Activated naive CD4-positive, alpha-beta T cell treated with Interleukin-2 at 50 U/mL for 16 hours (primary cell): ENCODE measurements around the gene DNAJB1.
A peak's percentile ranks its signal among the peaks of the same experiment; 100 is the strongest.

ENCODE experiments used
- DNase-seq: peaks from one replicate; pipeline ENCODE4 v3.0.0-alpha.2; 2020

The DNAJB1 gene

GRCh38 chr19:14472202-14472938, 45.8 kb downstream of the DNAJB1 start:
- peak; percentile 88 for DNase-seq

DNA sequence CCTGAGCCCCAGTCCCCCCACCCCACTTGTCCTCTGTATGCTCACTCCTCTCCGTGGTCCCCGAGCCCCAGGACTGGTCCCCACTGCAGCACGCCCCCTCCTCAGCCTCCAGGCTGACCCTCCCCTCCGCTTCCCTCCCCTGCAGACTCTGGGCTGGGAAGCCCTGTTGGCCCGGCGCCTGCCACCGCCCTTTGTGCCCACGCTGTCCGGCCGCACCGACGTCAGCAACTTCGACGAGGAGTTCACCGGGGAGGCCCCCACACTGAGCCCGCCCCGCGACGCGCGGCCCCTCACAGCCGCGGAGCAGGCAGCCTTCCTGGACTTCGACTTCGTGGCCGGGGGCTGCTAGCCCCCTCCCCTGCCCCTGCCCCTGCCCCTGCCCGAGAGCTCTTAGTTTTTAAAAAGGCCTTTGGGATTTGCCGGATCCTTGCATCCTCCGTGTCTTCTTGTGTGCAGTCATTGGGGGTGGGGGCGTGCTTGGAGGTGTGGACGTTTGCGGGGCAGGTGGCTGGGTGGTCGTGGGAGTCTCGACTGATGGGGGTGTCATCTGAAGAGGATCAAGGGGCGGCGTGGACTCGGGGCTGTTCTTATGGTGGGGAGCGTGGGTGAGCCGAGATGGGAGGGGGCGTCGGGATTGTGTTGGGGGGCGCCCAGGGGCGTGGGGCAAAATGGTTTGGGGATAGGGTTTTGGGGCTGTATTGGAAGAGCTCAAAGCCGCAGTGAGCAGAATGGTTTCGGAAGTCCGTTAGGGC, 46.6 kb downstream of the DNAJB1 start:
- no peak for DNase-seq

DNA sequence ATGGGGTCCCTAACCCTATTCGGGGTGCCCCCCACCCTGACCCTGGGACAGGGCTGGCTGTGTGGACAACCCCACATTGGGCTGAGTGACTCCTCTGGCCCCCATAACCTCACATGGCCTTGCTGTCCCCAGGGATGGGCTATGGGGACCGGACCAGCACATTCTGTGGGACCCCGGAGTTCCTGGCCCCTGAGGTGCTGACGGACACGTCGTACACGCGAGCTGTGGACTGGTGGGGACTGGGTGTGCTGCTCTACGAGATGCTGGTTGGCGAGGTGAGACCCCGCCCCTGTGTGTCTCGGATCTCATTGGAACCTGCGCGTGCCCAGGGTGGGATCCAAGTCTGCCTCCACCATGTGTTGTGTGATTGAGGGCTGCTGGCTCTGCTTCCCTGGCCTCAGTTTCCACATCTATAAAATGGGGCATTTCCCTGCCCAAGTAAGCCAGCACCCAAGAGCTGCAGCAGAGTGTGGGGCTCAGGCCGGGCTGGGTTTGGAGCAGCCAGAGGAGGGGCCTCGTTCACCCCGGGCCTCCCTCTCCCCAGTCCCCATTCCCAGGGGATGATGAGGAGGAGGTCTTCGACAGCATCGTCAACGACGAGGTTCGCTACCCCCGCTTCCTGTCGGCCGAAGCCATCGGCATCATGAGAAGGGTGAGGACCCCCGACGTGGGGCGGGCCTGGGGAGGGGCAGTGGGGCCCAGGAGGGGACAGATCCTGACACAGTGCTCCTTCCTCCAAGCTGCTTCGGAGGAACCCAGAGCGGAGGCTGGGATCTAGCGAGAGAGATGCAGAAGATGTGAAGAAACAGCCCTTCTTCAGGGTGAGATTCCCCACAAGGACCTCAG, 47.9 kb downstream of the DNAJB1 start:
- no peak for DNase-seq

GRCh38 chr19:14467816-14468215, 50.4 kb downstream of the DNAJB1 start:
- DNase-seq = no peak

DNA sequence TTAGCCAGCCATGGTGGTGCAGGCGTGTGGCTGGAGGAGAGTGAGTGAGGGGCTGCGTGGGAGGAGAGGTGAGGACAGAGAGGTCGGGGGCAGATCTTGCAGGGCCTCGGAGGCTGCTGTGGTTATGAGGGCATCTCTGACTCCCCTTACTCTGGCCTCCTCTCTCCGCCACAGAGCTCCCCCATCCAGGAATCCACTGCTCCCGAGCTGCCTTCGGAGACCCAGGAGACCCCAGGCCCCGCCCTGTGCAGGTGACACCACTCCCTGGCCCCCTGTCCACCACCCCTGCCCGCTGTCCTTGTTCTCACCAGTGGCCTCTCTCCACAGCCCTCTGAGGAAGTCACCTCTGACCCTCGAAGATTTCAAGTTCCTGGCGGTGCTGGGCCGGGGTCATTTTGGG, 50.8 kb downstream of the DNAJB1 start:
- DNase-seq = no peak
